Cardiac muscle cell (in vitro differentiated cells and primary cell): ENCODE results near the gene ESAM. TPM values are rescaled to one million over a fixed set of nuclear protein-coding genes. Genes with fewer than 3 reads are reported as not detected.

Source experiments
- DNase-seq, 2 donors: peaks; one replicate each; pipeline versions ENCODE4 v3.0.0 to v3.0.0-alpha.2; 2010 to 2017; ENCODE audit warnings: low read depth in 1 of 2, low spot score in 1 of 2
- H3K27ac ChIP-seq: fragments of 200-600 bp; sonication (generic); 2 replicates; pipeline ENCODE4 v1.5.1; 2016
- H3K27me3 ChIP-seq: fragments of 200-600 bp; sonication (generic); 2 replicates; pipeline ENCODE4 v1.6.0; 2016; ENCODE audit warnings: control low read depth
- H3K36me3 ChIP-seq: fragments of 200-600 bp; sonication (generic); 2 replicates; pipeline ENCODE4 v1.5.1; 2016; ENCODE audit warnings: control low read depth
- H3K4me1 ChIP-seq: fragments of 200-600 bp; sonication (generic); 2 replicates; pipeline ENCODE4 v1.8.1; 2017; ENCODE audit warnings: low read depth, mild to moderate bottlenecking, mixed run types
- H3K4me3 ChIP-seq: fragments of 200-600 bp; sonication (generic); 2 replicates; pipeline ENCODE4 v1.5.1; 2016; ENCODE audit warnings: mild to moderate bottlenecking
- H3K9me3 ChIP-seq: fragments of 200-600 bp; sonication (generic); 2 replicates; pipeline ENCODE4 v1.5.1; 2017; ENCODE audit warnings: low read depth, mild to moderate bottlenecking, control low read depth
- polyA plus RNA-seq: library from polyadenylated mRNA; unstranded; fragments of >200 nt; fragmentation: Nextera tagmentation; extraction: Ambion mirVana; gene quantifications from 2 replicates; pipeline ENCODE4 v1.2.1, GENCODE V29; 2016
- total RNA-seq: library from RNA; depleted of rRNA; stranded (reverse); fragments of >200 nt; gene quantifications from 2 replicates; pipeline ENCODE4 v1.2.3, GENCODE V29; 2016
- TF ChIP-seq, protein P1 (sequence below): IDR thresholded peaks from 2 replicates; pipeline ENCODE4 v1.5.1; 2012; ENCODE audit warnings: low read depth, mild to moderate bottlenecking, low read length

The ESAM gene
- total and polyA plus RNA-seq, 2 experiments from 2014 or later, result 1.8 to 3.3 TPM

DNA sequence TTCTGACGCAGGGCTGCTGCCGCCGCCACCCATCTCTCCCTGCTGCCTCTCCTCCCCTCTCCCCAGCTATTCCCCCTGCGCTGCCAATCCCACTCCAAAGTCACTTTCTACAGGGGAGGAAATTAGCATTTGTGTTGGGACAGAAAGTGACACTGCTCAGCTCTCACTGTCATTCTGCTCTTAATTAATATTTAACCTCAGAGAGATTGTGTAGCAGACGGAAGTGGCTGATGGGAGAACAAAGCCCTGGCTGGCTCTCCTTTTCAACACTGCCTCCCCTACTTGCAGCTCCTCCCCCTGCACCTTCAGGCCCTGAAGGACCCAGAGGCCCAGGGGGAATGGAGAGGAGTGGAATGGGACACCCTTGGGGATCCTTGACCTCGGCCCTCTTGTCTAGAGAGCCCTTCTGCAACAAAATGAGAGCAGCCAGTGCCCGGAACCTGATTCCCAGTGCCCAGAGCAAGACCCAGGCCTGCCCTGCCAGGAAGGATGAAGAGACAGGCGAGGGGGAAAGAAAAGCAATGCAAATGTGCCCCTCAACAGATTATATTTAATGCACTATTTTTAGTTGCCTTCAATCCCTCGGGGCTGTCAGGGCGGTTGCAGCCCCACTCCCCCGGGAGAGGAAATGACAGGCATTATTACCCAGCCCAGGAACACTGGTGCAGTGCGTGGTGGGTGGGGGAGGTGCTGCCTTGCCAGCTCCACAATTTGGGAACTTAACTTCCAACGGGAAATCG is 36.9 kb downstream of the ESAM start:
- Histone ChIP-seq H3K4me3 (no peak overlapping the region), H3K36me3 (no peaks in the 10 kb centered on the region), H3K27ac (no peak overlapping the region), H3K9me3 (no peaks in the 10 kb centered on the region), H3K27me3 (peaks cover 44% of the 10 kb centered on the region), H3K4me1 (peaks cover 15% of the 10 kb centered on the region)
- TF ChIP-seq, protein P1, sequence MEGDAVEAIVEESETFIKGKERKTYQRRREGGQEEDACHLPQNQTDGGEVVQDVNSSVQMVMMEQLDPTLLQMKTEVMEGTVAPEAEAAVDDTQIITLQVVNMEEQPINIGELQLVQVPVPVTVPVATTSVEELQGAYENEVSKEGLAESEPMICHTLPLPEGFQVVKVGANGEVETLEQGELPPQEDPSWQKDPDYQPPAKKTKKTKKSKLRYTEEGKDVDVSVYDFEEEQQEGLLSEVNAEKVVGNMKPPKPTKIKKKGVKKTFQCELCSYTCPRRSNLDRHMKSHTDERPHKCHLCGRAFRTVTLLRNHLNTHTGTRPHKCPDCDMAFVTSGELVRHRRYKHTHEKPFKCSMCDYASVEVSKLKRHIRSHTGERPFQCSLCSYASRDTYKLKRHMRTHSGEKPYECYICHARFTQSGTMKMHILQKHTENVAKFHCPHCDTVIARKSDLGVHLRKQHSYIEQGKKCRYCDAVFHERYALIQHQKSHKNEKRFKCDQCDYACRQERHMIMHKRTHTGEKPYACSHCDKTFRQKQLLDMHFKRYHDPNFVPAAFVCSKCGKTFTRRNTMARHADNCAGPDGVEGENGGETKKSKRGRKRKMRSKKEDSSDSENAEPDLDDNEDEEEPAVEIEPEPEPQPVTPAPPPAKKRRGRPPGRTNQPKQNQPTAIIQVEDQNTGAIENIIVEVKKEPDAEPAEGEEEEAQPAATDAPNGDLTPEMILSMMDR, result no peak
- DNase-seq, result peak in 1 of 2 donors; percentile 46

DNA sequence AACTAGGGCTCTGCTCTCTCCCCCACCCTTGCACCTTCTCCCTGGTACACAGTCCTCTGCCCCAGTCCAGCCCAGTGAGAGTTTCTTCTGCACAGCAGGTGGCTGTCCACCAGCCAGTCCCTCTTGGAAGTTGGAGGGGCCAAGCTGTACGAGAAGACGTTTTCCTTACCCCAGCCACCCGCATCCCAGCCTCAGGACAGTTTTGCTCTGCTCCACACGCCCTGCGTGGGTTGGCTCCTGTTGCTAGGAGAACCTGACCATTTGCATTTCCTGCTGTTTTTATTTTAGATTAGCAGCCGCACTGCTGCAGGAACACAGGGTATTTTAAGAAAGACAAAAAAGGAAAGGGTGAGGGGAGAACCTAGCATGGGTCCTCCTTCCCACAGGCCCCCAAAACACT is 39.9 kb downstream of the ESAM start:
- Histone ChIP-seq H3K27me3 (peaks cover 70% of the 10 kb centered on the region), H3K4me1 (peaks cover 28% of the 10 kb centered on the region), H3K27ac (no peak overlapping the region)

DNA sequence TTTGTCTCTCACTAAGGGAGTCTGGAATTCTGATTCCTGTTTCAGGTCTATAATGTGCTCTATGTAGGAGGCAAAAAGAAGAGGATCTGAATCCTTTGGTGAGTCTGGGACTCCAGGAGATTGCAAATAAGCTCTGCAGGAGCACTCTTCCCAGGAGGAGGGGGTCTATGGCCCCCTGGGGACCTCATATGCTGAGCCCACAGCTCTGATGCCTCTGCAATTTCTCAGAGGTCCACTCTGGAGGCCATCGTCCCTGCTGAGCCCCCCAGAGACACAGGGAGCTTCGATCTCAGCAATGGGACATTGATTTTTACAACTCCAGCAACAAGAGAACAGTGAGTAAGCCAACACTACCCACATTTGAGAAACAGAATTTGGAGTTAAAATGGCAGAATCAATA is 42.6 kb downstream of the ESAM start:
- DNase-seq, result no peak
- H3K4me1 ChIP-seq, result peaks cover 13% of the 10 kb centered on the region
- no peak overlapping the region for H3K27ac ChIP-seq
- no peaks in the 10 kb centered on the region for H3K36me3 ChIP-seq
- H3K27me3 ChIP-seq, result peaks cover 94% of the 10 kb centered on the region
- H3K9me3 ChIP-seq, result no peaks in the 10 kb centered on the region
- H3K4me3 ChIP-seq, result no peak overlapping the region
- TF ChIP-seq, protein P1, result no peak

More for the DNA sequence above, 39.9 kb downstream of the ESAM start:
- no peak overlapping the region for H3K4me3 ChIP-seq
- no peak for DNase-seq
- H3K9me3 ChIP-seq, result no peaks in the 10 kb centered on the region
- TF ChIP-seq, protein P1, result no peak
- H3K36me3 ChIP-seq, result no peaks in the 10 kb centered on the region

DNA sequence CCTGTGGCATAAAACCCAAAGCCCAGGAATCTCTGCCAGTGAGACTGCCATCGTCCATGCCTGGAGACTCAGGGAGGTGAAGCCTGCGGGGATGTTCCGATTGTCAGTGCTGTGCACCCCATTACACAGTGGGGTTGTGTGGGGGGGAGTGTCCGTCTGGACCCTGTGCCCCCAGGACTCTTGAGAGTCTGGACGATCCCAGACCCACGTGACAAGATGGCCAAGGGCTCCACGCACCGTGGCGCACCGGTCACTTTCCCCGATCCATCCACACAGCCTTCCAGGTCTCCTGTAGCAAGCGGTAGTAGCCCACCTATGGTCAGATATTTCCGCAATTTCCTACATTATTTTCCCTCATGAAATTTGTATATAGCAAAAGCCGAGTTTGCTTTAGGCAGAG is 43.3 kb downstream of the ESAM start:
- Histone ChIP-seq H3K27ac (no peak overlapping the region), H3K27me3 (peaks cover 99% of the 10 kb centered on the region), H3K4me3 (no peak overlapping the region), H3K4me1 (peaks cover 13% of the 10 kb centered on the region), H3K9me3 (no peaks in the 10 kb centered on the region), H3K36me3 (no peaks in the 10 kb centered on the region)
- no peak for DNase-seq
- TF ChIP-seq, protein P1, result no peak

DNA sequence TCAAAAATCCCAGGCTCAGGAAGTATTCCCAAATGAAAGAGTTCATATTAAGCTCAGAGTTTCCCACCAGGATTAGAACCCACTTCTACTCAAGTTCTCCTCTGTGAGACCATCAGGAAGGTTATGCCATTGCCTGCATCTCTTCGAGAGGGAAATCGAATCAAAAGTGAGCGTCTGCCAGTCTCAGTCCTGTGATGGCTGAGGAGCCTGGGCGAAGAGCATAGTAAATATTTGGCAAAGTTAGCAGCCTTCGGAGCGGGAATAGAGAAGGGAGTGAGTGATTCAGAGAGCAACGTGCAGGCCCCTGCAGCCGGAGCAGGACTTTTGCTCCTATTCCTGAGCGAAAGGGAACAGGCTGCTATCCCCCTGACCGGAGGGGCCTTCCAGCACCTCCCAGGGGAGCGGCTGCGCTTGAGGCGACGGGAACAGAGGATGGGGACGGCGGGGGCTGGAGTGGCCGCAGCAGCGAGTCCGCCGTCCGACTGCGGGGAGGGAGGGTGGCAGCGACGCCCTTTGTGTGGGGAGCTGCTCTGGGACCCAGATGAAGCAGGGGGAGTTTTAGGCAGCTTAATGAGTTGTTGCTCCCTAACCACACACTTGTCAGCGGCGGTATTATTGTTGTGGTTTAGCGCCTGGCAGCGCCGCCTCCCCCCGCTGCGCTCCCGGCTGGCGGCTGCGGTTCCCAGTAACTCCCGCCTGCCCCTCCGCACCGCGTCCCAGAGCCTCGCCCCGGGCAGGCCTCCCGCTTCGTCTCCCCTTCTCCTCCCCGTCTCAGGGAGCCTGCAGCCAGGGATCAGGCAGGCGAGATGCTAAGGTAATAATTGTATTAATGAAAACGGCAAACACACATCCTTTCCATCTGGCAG is 44.1 kb downstream of the ESAM start:
- H3K27me3 ChIP-seq, result peaks cover 97% of the 10 kb centered on the region
- peak; percentile 27 to 47 for DNase-seq
- H3K27ac ChIP-seq, result no peak overlapping the region
- H3K4me3 ChIP-seq, result peak overlapping the region; percentile 30
- no peaks in the 10 kb centered on the region for H3K36me3 ChIP-seq
- TF ChIP-seq, protein P1, result no peak
- no peaks in the 10 kb centered on the region for H3K9me3 ChIP-seq
- H3K4me1 ChIP-seq, result peaks cover 13% of the 10 kb centered on the region
